ENCODE results near the gene ACSBG1.

ACSBG1 gene

GRCh38 chr15:78193731-78194567, 40.4 kb downstream of the ACSBG1 start:
- Mint-ChIP-seq H3K36me3 (ENCODE audit: low read depth) (no peaks in the 10 kb centered on the region), H3K4me1 (no peaks in the 10 kb centered on the region), H3K9me3 (peaks cover 7% of the 10 kb centered on the region), H3K4me3 (no peak overlapping the region), H3K27ac (no peak overlapping the region), H3K27me3 (ENCODE audit: low read depth, poor library complexity) (peaks cover 30% of the 10 kb centered on the region)
- no peak for TF ChIP-seq CTCF (IDR thresholded peaks at IDR 0.05)
- no peak for DNase-seq

GRCh38 chr15:78192826-78193594, 41.4 kb downstream of the ACSBG1 start:
- no peak overlapping the region for H3K4me3 Mint-ChIP-seq
- H3K27me3 Mint-ChIP-seq (ENCODE audit: low read depth, poor library complexity): peaks cover 26% of the 10 kb centered on the region
- no peak for DNase-seq
- H3K4me1 Mint-ChIP-seq: no peaks in the 10 kb centered on the region
- H3K36me3 Mint-ChIP-seq (ENCODE audit: low read depth): no peaks in the 10 kb centered on the region
- TF ChIP-seq CTCF (IDR thresholded peaks at IDR 0.05): no peak
- H3K9me3 Mint-ChIP-seq: peaks cover 7% of the 10 kb centered on the region
- H3K27ac Mint-ChIP-seq: no peak overlapping the region

- TF ChIP-seq CTCF (IDR thresholded peaks at IDR 0.05): no peak
Measured at GRCh38 chr15:78182821-78183220, 51.5 kb downstream of the ACSBG1 start.

GRCh38 chr15:78182336-78182700, 52.0 kb downstream of the ACSBG1 start:
- TF ChIP-seq CTCF (IDR thresholded peaks at IDR 0.05): no peak
- DNase-seq: no peak
- Mint-ChIP-seq H3K27me3 (ENCODE audit: low read depth, poor library complexity) (peaks cover 4% of the 10 kb centered on the region), H3K9me3 (peaks cover 4% of the 10 kb centered on the region), H3K4me3 (no peak overlapping the region), H3K27ac (no peak overlapping the region), H3K36me3 (ENCODE audit: low read depth) (no peaks in the 10 kb centered on the region), H3K4me1 (peaks cover 5% of the 10 kb centered on the region)

More at GRCh38 chr15:78182821-78183220, 51.5 kb downstream of the ACSBG1 start:
- H3K36me3 Mint-ChIP-seq (ENCODE audit: low read depth): no peaks in the 10 kb centered on the region
- peaks cover 4% of the 10 kb centered on the region for H3K9me3 Mint-ChIP-seq
- H3K4me3 Mint-ChIP-seq: no peak overlapping the region
- H3K27ac Mint-ChIP-seq: no peak overlapping the region
- peaks cover 4% of the 10 kb centered on the region for H3K27me3 Mint-ChIP-seq (ENCODE audit: low read depth, poor library complexity)
- peaks cover 5% of the 10 kb centered on the region for H3K4me1 Mint-ChIP-seq
- no peak for DNase-seq

- Mint-ChIP-seq H3K36me3 (ENCODE audit: low read depth) (no peaks in the 10 kb centered on the region), H3K27me3 (ENCODE audit: low read depth, poor library complexity) (peaks cover 4% of the 10 kb centered on the region), H3K9me3 (no peaks in the 10 kb centered on the region), H3K4me3 (no peak overlapping the region), H3K4me1 (peaks cover 5% of the 10 kb centered on the region), H3K27ac (no peak overlapping the region)
- DNase-seq: no peak
- no peak for TF ChIP-seq CTCF (IDR thresholded peaks at IDR 0.05)
Measured at GRCh38 chr15:78179906-78180305, 54.5 kb downstream of the ACSBG1 start.
